ENCODE data around the gene KIF1A. TPM values are rescaled to one million over a fixed set of nuclear protein-coding genes. Genes with fewer than 3 reads are reported as not detected.
A peak's percentile ranks its signal among the peaks of the same experiment; 100 is the strongest.
"Not testable (repeated sequence)": the region's sequence is repeated elsewhere in the genome, so short reads cannot be mapped to it uniquely, and the experiment has no call there.

KIF1A gene
- polyA plus RNA-seq, 12 donors, result 2.4 to 17.5 (median 4.2) TPM; not detected in 1

GRCh38 chr2:240848900-240849680, 29.1 kb upstream of the KIF1A start:
- DNase-seq, result no peak

- no peak for DNase-seq
Measured at GRCh38 chr2:240847817-240848216, 27.8 kb upstream of the KIF1A start.

DNA sequence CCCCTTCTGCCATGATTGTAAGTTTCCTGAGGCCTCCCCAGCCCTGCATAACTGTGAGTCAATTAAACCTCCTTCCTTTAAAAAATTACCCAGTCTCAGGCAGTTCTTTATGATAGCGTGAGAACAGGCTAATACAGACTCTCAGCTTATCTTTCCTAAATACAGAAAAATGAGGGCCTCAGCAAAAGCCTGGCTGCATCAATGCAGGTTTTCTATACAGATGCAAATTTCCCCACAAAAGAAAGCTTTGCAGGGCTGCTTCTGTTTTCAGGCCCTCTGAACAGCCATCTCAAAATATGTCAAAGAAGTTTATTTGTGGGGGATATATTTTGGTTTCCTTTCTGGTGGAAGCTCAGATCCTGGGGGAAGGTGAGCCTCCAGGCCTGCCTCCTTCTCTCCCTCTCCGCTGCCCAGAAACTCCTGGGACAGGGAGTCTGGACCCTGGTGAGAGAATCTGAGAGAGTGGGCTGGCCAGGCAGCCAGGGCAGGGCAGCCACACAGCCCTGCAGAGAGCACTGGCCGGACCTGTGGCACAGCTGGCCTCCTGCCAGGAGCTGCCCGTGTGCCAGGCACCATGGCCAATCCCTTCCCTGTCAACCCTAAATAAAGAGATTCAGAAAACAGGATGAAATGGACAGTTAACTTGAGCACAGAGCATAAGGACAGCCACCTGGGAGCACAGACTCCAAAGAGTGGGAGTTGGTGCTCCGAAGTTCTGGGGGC, 27.0 kb upstream of the KIF1A start:
- no peak for DNase-seq

DNA sequence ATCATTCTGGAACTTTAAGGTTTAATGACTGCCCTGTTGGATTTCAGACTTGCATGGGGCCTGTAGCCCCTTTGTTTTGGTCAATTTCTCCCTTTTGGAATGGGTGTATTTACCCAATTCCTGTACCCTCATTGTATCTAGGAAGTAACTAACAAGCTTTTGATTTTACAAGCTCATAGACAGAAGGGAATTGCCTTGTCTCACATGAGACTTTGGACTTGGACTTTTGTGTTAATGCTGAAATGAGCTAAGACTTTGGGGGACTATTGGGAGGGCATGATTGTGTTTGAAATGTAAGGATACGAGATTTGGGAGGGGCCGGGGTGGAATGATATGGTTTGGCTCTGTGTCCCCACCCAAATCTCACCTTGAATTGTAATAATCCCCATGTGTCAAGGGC, 26.3 kb upstream of the KIF1A start:
- DNase-seq, result not testable (repeated sequence)

DNA sequence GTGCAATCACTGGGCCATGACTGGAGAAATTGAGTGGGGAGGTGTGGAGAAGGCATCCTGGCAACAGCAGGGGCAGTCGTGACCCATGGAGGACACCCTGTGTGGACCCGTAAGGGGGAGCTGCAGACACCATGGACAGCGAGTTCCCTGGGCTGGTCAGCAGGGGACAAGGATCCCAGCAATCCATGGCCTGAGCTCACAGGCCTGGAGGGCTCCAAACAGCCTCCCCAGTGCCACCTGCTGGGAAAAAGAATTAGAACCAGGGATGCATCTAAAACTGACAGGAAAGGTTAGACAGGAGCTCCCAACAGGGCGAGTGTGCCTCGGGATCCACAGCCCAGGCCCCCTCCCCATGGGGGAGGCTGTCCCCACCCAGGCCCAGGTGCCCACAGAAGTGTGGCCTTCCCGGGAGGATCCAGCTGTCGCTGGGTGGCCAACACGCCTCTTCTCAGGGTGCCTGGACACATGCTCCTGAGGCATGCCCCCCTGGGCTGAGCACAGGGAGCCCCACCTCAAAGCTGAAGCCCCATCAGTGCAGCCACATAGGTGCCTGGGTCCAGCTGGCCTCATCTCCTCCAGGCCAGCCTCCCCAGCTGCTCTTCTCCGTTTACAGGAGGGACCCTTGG, 20.5 kb upstream of the KIF1A start:
- DNase-seq, result peak; percentile 74

DNA sequence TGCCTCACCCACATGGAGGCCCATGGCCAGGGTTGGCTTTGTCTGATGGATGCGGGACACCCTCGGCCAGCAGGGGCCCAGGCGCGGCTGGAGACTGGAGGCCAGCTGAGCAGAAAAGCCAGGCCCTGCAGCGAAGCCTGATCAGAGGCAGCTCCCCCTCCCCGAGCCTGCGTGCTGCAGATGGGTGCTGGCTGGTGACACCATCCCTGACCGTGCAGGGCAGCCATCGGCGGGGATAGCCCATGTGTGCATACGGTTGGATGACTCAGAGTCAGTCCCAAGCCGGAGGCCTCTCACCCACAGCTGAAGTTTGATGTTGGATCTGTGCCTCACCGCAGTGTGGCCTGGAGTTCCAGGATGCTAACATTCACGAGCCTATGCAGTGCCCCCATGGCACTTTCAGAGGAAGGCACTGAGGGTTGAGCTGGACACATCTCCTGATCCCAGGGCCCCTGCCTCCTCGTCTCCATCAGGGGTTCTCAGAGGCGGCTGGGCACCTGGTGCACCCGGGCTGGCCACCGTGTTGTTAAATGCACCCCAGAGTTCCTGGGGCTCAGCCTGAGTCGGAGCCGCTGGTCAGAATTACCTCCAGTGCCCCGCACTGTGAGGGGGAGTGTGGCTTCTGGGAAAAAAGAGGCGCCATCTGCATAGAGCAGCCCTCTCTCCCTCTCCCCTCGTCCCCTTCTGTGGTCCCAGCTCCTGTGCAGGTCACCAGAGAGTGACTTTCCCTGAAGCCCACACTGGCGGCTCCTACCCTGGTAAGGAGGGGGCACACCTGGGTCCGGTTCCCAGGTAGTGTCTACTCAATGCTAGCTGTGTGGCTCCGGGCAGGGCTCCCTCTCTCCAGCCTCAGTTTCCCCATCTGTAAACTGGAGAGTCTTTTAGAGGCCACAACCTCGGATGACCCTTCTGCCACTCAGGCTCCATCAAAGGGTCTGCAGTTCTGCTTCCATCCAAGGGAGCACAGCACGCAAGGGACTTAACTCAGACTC, 19.4 kb upstream of the KIF1A start:
- DNase-seq, result no peak

DNA sequence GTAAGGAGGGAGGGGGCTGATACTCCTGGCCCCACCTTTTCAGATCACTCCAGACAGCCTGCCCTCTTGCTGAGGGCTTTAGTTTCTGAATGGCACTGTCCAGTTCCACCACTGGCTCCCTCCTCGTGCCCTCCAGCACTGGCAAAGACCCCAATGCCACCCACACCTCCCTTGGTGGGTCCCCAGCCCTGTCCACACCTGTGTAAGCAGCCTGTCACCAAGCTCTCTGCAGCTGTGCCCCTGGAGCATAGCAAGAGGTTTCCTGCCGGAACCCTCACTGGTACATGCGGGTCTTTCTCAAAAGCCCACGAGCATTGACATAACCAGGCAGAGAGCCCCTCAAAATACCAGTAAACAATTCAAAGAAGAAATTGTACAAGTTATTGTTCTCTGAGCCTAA, 17.6 kb upstream of the KIF1A start:
- no peak for DNase-seq

GRCh38 chr2:240836781-240837467, 16.9 kb upstream of the KIF1A start:
- DNase-seq, result peak; percentile 60

DNA sequence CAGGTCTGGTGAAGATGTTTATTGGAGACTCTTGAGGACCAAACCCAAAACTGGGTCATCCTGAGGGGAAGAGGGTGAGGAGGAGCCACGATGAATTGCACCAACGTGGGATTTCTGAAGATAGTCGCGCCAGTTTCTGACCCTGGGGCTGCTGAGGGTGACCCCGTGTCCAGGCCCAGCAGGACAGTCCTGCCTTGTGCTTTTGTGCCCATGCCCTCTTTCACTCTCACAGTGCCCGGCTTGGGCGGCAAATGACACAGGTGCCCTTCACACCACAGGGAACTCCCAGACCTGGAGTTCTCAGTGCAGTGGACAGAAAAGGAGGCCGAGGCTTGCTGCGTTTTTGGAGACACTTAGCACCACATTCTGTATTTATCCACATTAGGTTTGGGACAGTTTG, 15.5 kb upstream of the KIF1A start:
- no peak for DNase-seq

- DNase-seq, result no peak
Measured at GRCh38 chr2:240834377-240834975, 14.5 kb upstream of the KIF1A start.

- no peak for DNase-seq
Measured at GRCh38 chr2:240833724-240834285, 13.8 kb upstream of the KIF1A start.

DNA sequence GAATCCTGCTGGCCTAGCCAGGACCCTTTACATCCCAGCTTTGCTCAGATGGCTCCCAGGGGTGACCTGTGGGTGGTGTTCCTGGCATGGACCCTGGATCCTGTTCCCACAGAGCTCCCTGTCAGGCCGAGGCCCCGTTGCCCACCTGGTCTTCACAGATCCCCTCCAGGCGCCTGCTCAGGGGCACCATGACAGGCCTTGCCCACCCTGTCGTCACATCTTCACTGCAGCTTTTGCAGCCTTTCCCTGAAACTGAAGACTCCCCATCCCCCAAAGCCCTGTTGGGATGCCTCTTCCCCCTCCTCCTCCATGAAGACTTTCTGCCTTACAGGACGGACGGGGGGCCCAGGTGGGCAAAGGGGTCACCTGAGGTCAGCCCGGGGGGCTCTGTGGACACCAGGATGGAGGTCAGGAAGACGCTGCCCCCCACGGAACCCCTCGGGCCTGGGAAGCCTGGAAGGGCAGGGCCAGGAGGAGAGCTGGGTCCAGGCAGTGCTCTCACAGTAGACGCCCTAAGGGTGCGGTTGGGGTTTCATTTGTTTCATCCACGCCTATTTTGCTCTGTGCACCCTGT, 13.0 kb upstream of the KIF1A start:
- no peak for DNase-seq

DNA sequence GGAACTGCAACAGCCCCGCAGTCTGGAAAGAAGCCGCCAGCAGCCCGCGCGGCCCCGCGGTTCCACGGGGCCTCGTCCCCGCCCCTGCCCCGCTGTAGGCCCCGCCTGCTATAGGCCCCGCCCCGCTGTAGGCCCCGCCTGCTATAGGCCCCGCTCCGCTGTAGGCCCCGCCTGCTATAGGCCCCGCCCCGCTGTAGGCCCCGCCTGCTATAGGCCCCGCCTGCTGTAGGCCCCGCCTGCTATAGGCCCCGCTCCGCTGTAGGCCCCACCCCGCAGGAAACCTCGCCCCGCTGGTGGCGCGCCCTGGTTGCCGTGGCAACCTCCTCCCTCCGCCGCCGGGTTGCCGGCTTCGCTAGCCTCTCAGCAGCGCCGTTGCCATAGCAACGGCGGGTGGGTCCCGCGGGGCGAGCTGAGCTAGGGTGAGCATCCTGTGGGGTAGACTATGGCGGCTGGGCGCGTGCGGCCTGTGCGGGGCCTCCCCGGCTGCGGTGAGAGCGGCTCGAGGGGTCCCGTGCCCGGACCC, 12.2 kb upstream of the KIF1A start:
- peak; percentile 58 for DNase-seq

GRCh38 chr2:240831594-240832204, 11.7 kb upstream of the KIF1A start:
- DNase-seq, result no peak

GRCh38 chr2:240825476-240825875, 5.5 kb upstream of the KIF1A start:
- DNase-seq, result no peak

DNA sequence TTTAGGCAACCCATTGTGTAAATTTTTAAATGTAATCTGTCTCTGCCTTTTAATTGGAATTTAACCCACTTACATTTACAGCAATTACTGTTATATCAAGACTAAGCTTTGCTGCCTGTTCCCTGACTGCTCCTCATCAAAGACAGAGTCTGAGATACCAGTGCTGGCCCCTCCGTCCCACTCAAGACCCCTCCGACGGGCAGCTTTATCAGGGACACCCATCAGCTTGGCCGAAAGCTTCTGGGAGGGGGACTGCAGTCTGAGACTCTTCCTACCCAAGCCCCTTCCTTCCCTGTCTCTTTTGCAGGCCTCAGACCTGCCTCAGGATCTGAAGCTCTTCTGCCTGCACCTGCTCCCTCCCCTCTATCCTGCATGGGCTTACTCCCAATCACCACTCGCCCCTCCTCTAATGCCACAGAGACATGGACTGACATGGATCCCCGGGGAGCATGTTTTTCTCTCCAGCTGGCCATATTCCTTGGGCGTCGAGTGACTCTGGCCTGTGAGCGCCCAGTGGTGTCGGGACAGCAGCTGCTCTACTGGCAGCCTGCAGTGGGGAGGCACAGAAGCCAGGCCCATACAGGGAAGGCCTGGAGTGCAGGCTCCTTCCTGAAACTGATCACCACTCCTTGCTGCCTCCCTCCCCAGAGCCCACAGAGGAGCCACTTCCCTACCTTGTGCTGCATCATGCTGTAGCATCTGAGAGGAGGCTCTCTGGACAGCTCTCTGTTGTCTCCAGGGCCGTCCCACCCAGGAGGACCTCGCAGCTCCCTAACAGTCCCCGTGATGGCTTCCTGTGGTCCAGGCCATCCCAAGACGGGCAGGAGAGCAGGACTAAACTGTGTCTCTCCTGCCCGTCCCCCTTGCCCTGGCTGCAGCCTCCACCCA, 3.7 kb upstream of the KIF1A start:
- no peak for DNase-seq

- no peak for DNase-seq
Measured at GRCh38 chr2:240822280-240822847, 2.3 kb upstream of the KIF1A start.

GRCh38 chr2:240821429-240821778, 1.4 kb upstream of the KIF1A start:
- DNase-seq, result no peak

Data from muscle of arm (tissue), 12 donors.